HEK293T (cell line): Measurements from ENCODE around the gene ZNF141.

Source experiments
- CTCF ChIA-PET: fragments of 350-600 bp; formaldehyde crosslinking; extraction: SDS; loops from one replicate; lab custom pipeline; 2021; ENCODE audit warnings: antibody characterized with exemption, inconsistent platforms; lab: Yijun Ruan, JAX
- POLR2A ChIA-PET: fragments of 350-600 bp; formaldehyde crosslinking; extraction: SDS; loops from one replicate; lab custom pipeline; 2020; ENCODE audit warnings: antibody characterized with exemption, inconsistent platforms; lab: Yijun Ruan, JAX
- DNase-seq: peaks from one replicate; pipeline ENCODE4 v3.0.0; 2012; ENCODE audit warnings: mixed read lengths; ENCODE audit errors: extremely low spot score
- ARNT ChIP-seq: fragments of 450-650 bp; IDR thresholded peaks from 2 replicates; pipeline ENCODE4 v1.6.1; 2017; ENCODE audit warnings: mild to moderate bottlenecking
- BHLHE40 ChIP-seq: fragments of 450-650 bp; IDR thresholded peaks from 2 replicates; pipeline ENCODE4 v1.6.1; 2016; ENCODE audit warnings: mild to moderate bottlenecking, moderate library complexity, borderline replicate concordance
- CTBP1 ChIP-seq: fragments of 450-650 bp; IDR thresholded peaks from 2 replicates; pipeline ENCODE4 v1.6.1; 2016; ENCODE audit warnings: borderline replicate concordance
- ELF4 ChIP-seq: fragments of 450-650 bp; IDR thresholded peaks from 2 replicates; pipeline ENCODE4 v1.6.1; 2017; ENCODE audit warnings: antibody characterized with exemption
- FOXA1 ChIP-seq: fragments of 450-650 bp; IDR thresholded peaks from 2 replicates; pipeline ENCODE4 v1.6.1; 2016; ENCODE audit warnings: mild to moderate bottlenecking
- FOXK2 ChIP-seq: fragments of 450-650 bp; IDR thresholded peaks from 2 replicates; pipeline ENCODE4 v1.6.1; 2016; ENCODE audit warnings: mild to moderate bottlenecking
- FOXM1 ChIP-seq: fragments of 450-650 bp; IDR thresholded peaks from 2 replicates; pipeline ENCODE4 v1.6.1; 2017; ENCODE audit warnings: mild to moderate bottlenecking, borderline replicate concordance
- HDGF ChIP-seq: fragments of 450-650 bp; IDR thresholded peaks from 2 replicates; pipeline ENCODE4 v1.6.1; 2017; ENCODE audit warnings: antibody characterized with exemption, borderline replicate concordance
- L3MBTL2 ChIP-seq: fragments of 450-650 bp; conservative IDR thresholded peaks from 2 replicates; pipeline ENCODE4 v1.6.1; 2016; ENCODE audit warnings: mild to moderate bottlenecking
- LEF1 ChIP-seq: fragments of 450-650 bp; IDR thresholded peaks from 2 replicates; pipeline ENCODE4 v1.6.1; 2017; ENCODE audit warnings: mild to moderate bottlenecking, borderline replicate concordance
- NFRKB ChIP-seq: fragments of 450-650 bp; IDR thresholded peaks from 2 replicates; pipeline ENCODE4 v1.6.1; 2016; ENCODE audit warnings: mild to moderate bottlenecking, moderate library complexity
- PKNOX1 ChIP-seq: fragments of 450-650 bp; IDR thresholded peaks from 2 replicates; pipeline ENCODE4 v1.6.1; 2016
- SP1 ChIP-seq: fragments of 450-650 bp; IDR thresholded peaks from 2 replicates; pipeline ENCODE4 v1.6.1; 2017
- ZNF384 ChIP-seq: fragments of 450-650 bp; IDR thresholded peaks from 2 replicates; pipeline ENCODE4 v1.6.1; 2016

ZNF141 gene

GRCh38 chr4:422587-422986 is 85.0 kb downstream of the ZNF141 start:
- no peak for DNase-seq
- ChIA-PET CTCF (no interaction called here), POLR2A (no interaction called here)
- TF ChIP-seq FOXK2 (no peak), NFRKB (no peak), ZNF384 (no peak), SP1 (no peak), FOXA1 (no peak), BHLHE40 (no peak), LEF1 (no peak), CTBP1 (no peak), ELF4 (no peak), FOXM1 (no peak), HDGF (no peak), L3MBTL2 (no peak), PKNOX1 (no peak), ARNT (no peak)
